SJSA1 (cell line): ENCODE results near the gene PTPRF. TPM values are rescaled to one million over a fixed set of nuclear protein-coding genes. Genes with fewer than 3 reads are reported as not detected.

Source experiments
- DNase-seq, 2 experiments: peaks; one replicate each; pipeline ENCODE4 v3.0.0-alpha.2; 2015 to 2020; ENCODE audit warnings: low spot score in 2 of 2, low read depth in 1 of 2
- H3K27ac ChIP-seq: fragments of 250-450 bp; sonication (Bioruptor Pico); 2 replicates; pipeline ENCODE4 v1.5.1; 2020; ENCODE audit warnings: mild to moderate bottlenecking, moderate library complexity
- H3K27me3 ChIP-seq: fragments of 250-450 bp; sonication (Bioruptor Pico); replicated peaks from 2 replicates; pipeline ENCODE4 v1.5.1; 2020; ENCODE audit warnings: mild to moderate bottlenecking, moderate library complexity
- H3K36me3 ChIP-seq: fragments of 250-450 bp; sonication (Bioruptor Pico); 2 replicates; pipeline ENCODE4 v1.5.1; 2020; ENCODE audit warnings: mild to moderate bottlenecking
- H3K4me1 ChIP-seq: fragments of 250-450 bp; sonication (Bioruptor Pico); replicated peaks from 2 replicates; pipeline ENCODE4 v1.6.1; 2021; ENCODE audit warnings: mild to moderate bottlenecking
- H3K4me3 ChIP-seq: fragments of 250-450 bp; sonication (Bioruptor Pico); 2 replicates; pipeline ENCODE4 v1.5.1; 2020; ENCODE audit warnings: mild to moderate bottlenecking
- H3K9me3 ChIP-seq: fragments of 250-450 bp; sonication (Bioruptor Pico); replicated peaks from 2 replicates; pipeline ENCODE4 v1.5.1; 2020; ENCODE audit warnings: mild to moderate bottlenecking
- total RNA-seq: library from RNA; depleted of rRNA; stranded (reverse); fragments of >200 nt; shearing (Covaris generic); gene quantifications from 2 replicates; pipeline ENCODE4 v1.2.3, GENCODE V29; 2014

The PTPRF gene
- total RNA-seq, 1 experiment from 2014 or later = 11.0 TPM

DNA sequence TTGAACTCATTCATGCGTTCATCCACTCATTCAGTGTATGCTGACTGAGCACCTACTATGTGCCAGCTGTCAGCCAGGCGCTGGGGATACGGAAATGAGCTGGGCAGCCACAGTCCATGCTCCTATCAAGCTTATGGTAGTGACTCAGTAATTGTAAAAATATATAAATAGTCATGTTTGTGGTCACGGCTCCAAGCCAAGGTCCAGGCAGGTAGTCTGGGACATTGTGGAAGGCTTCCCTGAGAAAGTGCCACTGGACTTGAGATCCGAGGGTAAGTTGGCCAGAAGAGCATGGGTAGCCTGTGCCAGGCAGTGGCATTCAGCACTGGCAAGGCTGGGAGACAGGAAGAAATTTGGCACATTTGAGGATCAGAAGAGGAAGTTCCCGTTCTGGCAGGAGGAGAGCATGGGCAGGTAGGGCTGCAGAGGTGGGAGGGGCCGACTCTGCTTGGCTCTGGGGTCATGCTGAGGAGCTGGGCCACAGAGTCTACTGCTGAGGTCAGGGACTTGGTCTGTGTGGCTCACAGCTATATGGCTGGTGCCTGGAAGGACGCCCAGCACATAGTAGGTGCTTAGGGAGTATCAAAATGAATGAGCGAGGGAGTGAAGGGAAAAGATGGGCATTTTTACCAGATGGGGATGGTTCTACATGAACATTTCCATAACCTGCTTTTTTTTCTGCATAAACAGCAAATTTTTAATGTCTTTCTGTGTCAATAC, 6.9 kb downstream of the PTPRF start:
- Histone ChIP-seq H3K27ac (no peak overlapping the region), H3K36me3 (0 out of 2 replicates have a peak, but pooled peaks cover 1% of the 10 kb centered on the region), H3K27me3 (no peaks in the 10 kb centered on the region), H3K4me1 (no peaks in the 10 kb centered on the region), H3K4me3 (no peak overlapping the region), H3K9me3 (no peaks in the 10 kb centered on the region)
- DNase-seq = no peak

DNA sequence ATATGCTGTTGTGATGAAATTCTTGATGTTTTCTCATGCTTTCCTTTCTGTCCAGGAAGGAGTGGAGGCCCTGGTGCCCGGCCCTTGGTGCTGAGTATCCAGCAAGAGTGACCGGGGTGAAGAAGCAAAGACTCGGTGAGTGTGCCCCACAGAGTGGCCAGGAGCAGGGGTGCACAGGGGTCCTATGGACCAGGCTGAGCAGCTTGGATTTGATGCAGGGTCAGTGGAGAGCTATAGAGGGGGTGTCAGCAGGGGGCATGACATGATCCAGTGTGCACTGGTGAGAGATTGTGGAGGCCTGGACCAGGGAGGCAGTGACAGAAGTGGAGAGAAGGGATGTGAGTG, 7.4 kb downstream of the PTPRF start:
- Histone ChIP-seq H3K27me3 (no peaks in the 10 kb centered on the region), H3K4me3 (no peak overlapping the region), H3K4me1 (no peaks in the 10 kb centered on the region), H3K9me3 (no peaks in the 10 kb centered on the region), H3K27ac (no peak overlapping the region), H3K36me3 (0 out of 2 replicates have a peak, but pooled peaks cover 2% of the 10 kb centered on the region)
- DNase-seq = no peak

DNA sequence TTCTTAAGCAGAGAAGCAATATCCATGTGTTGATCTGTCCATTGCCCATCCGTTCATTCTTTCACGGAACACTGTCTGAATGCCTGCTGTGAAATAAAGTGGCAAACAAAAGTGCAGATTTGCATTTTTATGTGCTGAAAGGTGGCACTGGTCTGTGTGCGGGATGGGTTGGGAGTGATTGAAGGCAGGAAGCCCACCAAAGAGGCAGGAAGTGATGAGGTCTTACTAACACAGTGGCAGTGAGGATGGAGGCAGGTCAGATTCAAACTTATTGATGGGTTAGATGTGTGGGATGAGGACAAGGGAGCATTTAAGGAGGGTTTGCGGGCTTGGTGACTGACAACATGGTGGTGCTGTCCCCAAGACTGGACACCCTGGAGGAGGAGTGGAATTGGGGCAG, 8.3 kb downstream of the PTPRF start:
- DNase-seq = no peak
- no peak overlapping the region for H3K4me3 ChIP-seq
- H3K27me3 ChIP-seq = no peaks in the 10 kb centered on the region
- H3K36me3 ChIP-seq = 0 out of 2 replicates have a peak, but pooled peaks cover 2% of the 10 kb centered on the region
- no peaks in the 10 kb centered on the region for H3K4me1 ChIP-seq
- H3K27ac ChIP-seq = no peak overlapping the region
- H3K9me3 ChIP-seq = no peaks in the 10 kb centered on the region

DNA sequence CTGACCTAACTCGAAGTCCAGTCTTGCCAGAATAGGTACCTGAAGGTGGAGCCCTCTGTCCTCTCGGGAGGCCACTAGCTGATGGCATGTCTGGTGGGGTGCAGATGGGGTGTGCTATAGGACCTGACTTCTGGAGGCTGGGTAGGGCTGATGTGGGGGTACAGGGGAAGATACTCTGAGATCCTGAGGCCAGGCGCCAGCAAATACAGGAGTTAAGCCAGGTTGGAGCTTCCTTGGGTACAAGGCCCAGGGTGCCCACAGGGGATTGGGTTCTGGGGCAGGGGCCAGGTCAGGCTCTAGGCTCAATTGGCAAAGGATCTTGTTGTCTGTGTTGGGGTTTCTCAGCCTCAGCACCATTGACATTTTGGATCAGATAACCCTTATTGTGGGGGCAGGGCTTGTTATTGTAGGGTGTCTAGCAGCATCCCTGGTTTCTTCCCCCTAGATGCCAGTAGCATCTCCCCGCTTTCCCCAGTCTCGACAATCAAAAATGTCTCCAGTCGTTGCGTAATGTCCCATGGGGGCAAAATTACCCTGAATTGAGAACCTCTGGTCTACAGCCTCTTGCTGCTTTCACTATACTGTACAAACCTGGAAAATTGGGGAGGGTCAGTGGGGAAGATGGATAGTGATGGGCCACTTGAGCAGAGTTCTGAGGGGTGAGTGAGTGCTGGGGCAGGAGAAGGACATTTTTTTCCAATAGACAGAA, 9.2 kb downstream of the PTPRF start:
- Histone ChIP-seq H3K27ac (no peak overlapping the region), H3K36me3 (0 out of 2 replicates have a peak, but pooled peaks cover 2% of the 10 kb centered on the region), H3K4me3 (no peak overlapping the region), H3K9me3 (no peaks in the 10 kb centered on the region), H3K4me1 (no peaks in the 10 kb centered on the region), H3K27me3 (no peaks in the 10 kb centered on the region)
- no peak for DNase-seq

DNA sequence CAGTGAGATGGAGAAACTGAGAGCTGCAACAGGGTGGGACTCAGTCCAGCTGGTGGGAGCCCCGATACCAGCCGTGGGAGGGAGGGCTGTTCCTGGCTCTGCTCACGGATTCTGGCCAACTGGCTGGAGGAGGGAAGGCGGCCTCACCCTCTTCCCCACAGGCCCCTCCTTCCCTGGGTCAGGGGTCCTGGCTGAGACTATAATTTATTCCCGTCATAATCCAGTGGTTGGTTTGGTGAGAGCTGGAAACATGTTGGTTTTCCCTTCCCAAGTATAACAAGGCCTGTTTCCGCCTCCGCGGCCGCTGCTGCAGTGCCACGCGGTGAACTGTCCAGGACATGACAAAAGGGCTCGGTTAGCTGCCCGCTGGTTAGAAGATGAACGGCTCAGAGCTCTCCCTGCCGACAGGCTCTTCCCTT, 10.0 kb downstream of the PTPRF start:
- Histone ChIP-seq H3K4me1 (no peaks in the 10 kb centered on the region), H3K36me3 (0 out of 2 replicates have a peak, but pooled peaks cover 2% of the 10 kb centered on the region), H3K9me3 (no peaks in the 10 kb centered on the region), H3K4me3 (no peak overlapping the region), H3K27me3 (no peaks in the 10 kb centered on the region), H3K27ac (no peak overlapping the region)
- DNase-seq = no peak

DNA sequence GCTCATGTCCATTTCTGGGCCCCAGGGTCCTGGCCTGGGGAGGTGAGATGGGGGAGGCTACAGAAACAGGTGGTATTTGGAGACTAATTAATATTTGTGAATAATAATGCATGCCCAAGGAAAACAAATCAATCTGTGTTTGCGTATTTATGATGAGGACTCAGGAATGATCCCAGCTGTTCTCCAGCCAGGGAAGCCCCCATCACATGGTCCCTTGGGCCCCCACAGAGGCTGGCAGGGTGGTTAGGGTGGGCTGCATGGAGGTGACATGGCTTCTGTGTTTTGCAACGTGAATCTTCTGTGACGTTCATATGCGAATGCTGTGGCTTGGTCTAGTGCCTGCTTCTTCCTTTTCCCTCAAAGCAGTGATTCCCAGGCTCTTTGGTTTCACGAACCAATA, 10.5 kb downstream of the PTPRF start:
- H3K36me3 ChIP-seq = 0 out of 2 replicates have a peak, but pooled peaks cover 2% of the 10 kb centered on the region
- H3K9me3 ChIP-seq = no peaks in the 10 kb centered on the region
- no peaks in the 10 kb centered on the region for H3K4me1 ChIP-seq
- H3K4me3 ChIP-seq = no peak overlapping the region
- no peak for DNase-seq
- H3K27ac ChIP-seq = no peak overlapping the region
- H3K27me3 ChIP-seq = no peaks in the 10 kb centered on the region

DNA sequence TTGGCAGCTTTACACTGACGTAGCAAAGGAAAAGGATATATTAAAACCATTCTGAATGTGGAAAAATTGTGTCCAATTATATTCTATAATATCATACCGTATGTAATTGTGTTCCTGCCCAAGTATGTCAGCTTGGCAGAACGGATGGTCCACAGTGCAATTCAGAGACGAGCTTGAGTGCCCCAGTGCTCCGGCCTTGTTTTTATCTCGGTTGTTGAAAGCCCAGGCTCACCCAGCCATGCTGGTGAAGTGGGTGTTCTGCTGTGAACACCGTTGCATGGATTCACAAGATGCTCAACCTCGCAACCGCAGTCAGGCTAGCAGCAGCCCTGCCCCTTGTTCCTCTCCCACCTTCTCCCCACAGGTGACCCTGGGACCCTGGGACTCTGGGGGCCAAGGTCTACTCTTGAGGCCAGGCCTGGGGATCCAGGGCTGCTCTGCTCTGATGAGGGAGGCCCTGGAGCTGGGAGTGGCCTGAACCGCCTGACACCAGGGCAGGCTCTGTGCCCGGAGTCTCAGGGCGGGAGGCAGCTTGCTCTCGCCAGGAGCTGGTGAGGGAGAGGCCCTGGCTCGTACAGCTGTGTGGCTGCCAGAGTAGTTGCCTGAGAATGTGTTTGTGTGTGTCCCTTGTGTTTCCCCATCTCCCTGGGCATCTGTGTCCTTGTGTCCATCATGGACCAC, 11.2 kb downstream of the PTPRF start:
- Histone ChIP-seq H3K4me3 (no peak overlapping the region), H3K4me1 (no peaks in the 10 kb centered on the region), H3K27me3 (no peaks in the 10 kb centered on the region), H3K27ac (no peak overlapping the region), H3K9me3 (no peaks in the 10 kb centered on the region), H3K36me3 (0 out of 2 replicates have a peak, but pooled peaks cover 2% of the 10 kb centered on the region)
- DNase-seq = no peak

DNA sequence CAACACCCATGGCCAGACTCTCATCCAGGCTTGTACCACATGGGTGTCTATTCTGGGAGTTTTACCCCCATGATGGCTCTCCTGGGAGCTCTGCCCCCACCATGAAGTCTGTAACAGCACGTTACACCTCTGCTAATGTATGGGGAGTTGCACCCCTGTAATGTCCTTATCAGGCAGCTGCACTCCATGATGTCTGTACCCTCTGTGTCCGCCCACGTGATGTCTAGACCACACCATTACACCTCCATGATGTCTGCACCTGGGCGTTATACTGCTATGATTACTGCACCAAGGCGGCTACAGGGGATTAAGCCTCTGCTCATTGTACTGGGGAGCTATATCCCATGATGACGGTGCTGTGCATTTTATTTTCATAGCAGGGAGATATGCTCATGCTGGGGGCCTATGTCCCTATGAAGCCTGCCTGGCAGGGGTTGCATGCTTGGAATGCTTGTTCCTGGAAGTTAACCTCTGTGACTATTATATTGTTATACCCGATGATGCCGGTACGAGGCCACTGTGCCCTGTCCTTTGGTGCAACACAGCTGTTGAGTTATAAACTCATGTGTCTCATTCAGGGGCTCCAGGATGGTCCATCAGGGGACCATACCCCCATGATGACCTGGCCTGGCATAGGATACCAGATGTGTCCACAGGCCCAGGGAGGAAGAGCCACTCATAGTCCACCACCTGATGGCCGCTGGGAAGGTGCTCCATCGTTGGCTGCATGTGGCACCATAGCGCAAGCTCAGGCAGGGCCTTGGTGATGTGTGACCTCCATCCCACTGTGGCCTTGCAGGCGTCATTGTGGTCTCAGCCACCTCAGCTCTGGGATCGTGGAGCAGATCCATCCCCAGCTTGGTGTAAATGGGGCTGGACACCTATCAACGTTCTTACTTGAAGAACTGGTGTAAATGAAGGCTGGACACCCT, 12.1 kb downstream of the PTPRF start:
- no peak for DNase-seq
- H3K27me3 ChIP-seq = no peaks in the 10 kb centered on the region
- H3K9me3 ChIP-seq = no peaks in the 10 kb centered on the region
- H3K4me3 ChIP-seq = no peak overlapping the region
- no peaks in the 10 kb centered on the region for H3K4me1 ChIP-seq
- H3K27ac ChIP-seq = no peak overlapping the region
- 0 out of 2 replicates have a peak, but pooled peaks cover 2% of the 10 kb centered on the region for H3K36me3 ChIP-seq

DNA sequence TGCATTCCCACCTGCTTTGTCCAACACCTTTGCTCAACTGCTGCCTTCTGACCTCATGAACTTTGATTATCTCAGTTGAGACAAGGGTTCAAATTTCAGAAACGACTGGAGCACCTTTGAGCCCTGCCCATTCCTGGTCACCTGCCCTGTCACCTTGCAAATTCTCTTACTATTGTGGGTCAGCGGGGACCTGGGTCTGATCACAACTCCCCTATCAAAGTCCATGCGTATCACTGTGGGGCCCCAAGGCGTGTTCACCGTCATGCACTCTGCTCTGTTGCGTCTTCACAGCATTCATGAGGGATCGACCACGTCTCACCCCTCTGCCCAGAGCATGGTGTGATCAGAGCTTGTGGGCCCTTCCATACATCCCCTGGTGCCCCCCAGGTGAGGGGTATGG, 12.9 kb downstream of the PTPRF start:
- no peaks in the 10 kb centered on the region for H3K4me1 ChIP-seq

DNA sequence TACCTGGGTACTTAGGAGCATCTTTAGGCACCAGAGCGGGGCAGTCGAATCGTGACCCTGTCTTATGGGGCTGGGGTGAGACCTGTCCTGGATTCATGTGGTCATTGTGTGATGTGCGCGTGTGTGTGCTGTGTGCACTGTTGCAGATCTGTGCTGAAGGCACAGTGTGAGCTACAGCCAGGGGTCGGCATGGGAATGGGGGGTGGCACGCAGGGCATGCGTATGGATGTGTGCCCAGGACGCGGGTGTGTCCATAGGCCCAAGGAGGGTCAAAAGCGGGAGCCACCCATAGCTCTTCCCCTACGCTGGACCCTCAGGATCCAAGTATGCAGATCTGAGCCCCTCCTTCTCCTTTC, 14.6 kb downstream of the PTPRF start:
- H3K4me3 ChIP-seq = no peak overlapping the region

More for the DNA sequence above, 12.9 kb downstream of the PTPRF start:
- H3K27me3 ChIP-seq = no peaks in the 10 kb centered on the region
- no peak for DNase-seq
- 0 out of 2 replicates have a peak, but pooled peaks cover 2% of the 10 kb centered on the region for H3K36me3 ChIP-seq
- no peak overlapping the region for H3K4me3 ChIP-seq
- no peaks in the 10 kb centered on the region for H3K9me3 ChIP-seq
- no peak overlapping the region for H3K27ac ChIP-seq

DNA sequence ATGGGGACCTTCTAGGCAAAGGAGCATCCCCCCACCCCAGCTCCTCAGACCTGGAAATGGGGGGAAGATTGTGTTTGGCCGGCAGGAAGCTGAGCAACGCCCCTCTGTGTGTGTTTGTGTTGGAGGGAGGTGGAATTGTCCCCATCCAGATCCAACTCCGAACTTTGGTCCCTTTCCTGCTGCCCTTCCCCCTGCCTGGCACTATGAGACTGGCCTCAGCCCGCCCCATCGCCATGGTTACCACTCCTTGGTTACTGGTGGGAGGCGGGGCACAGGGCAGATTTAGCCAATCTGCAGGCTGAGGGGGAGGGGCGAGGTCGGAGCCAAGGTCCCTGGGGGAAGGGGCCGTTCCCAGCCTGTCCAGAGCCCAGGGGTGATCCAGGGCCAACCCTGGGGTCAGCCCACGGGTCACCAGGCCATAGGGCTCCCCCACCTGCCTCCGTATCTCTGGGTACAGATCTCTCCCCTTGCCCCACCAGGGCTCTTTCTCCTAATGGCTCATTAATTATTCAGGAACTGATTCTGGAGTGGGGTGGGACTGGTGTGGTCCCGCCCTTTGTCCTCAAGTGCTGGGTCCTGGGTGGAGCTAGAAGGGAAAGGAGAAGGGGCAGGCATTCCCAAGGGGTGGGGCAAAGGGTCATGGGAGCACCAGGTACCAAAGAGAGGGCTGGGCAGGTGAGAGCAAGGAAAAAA, 15.2 kb downstream of the PTPRF start:
- DNase-seq = peak in 1 of 2 experiments; percentile 59
- no peak overlapping the region for H3K27ac ChIP-seq
- no peaks in the 10 kb centered on the region for H3K27me3 ChIP-seq
- H3K4me3 ChIP-seq = no peak overlapping the region
- no peaks in the 10 kb centered on the region for H3K4me1 ChIP-seq
- H3K36me3 ChIP-seq = 0 out of 2 replicates have a peak, but pooled peaks cover 2% of the 10 kb centered on the region
- no peaks in the 10 kb centered on the region for H3K9me3 ChIP-seq

More for the DNA sequence above, 14.6 kb downstream of the PTPRF start:
- no peak for DNase-seq
- H3K27ac ChIP-seq = no peak overlapping the region
- no peaks in the 10 kb centered on the region for H3K9me3 ChIP-seq
- 0 out of 2 replicates have a peak, but pooled peaks cover 2% of the 10 kb centered on the region for H3K36me3 ChIP-seq
- H3K27me3 ChIP-seq = no peaks in the 10 kb centered on the region
- H3K4me1 ChIP-seq = no peaks in the 10 kb centered on the region

DNA sequence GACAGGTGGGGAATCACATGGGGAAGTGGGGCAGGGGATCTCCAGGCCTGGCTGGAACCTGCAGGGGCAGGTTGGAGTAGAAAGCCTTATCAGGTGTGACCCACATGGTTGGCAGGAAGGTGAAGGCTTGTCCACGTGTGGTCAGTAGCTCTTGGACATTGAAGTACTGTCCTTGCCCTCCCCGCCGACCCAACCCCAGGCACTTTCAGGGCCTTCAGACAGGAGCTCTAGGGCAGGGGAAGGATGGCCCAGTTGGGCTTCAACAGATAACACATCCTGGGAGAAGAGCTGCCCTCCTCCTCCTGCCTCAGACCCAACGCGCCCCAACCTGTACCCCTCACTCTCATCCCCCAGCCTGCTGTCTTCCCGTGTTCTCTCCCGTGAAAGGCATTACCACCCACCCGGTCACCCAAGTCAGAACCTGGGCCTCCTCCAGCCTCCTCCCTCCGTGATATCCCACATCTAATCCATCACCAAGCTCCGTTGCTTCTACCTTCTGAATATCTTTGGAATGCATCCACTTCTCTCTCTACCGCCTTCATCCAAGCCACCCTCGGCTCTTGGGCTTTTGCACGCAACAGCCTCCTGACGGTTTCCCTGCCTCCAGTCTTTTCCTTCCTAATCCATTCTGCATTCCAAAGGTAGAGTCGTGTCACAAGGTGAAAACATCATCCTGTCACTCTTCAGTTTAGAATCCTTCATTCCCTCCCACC, 15.9 kb downstream of the PTPRF start:
- no peak overlapping the region for H3K4me3 ChIP-seq
- no peaks in the 10 kb centered on the region for H3K27me3 ChIP-seq
- no peak for DNase-seq
- H3K9me3 ChIP-seq = no peaks in the 10 kb centered on the region
- H3K4me1 ChIP-seq = no peaks in the 10 kb centered on the region
- no peak overlapping the region for H3K27ac ChIP-seq
- H3K36me3 ChIP-seq = 0 out of 2 replicates have a peak, but pooled peaks cover 2% of the 10 kb centered on the region
